T-helper 1 cell treated with Interleukin-12 subunit alpha and Interleukin-12 subunit beta and Interleukin-4 antibody, amounts not matched to agents 30 μg/mL and 1 μg/mL, for 36 hours (primary cell): ENCODE measurements around the gene DCAF10.
A peak's percentile ranks its signal among the peaks of the same experiment; 100 is the strongest.
"Not testable (repeated sequence)": the region's sequence is repeated elsewhere in the genome, so short reads cannot be mapped to it uniquely, and the experiment has no call there.

Experiments
- H3K27ac Mint-ChIP-seq: one replicate; pipeline ENCODE4 v1.8.0; 2021; ENCODE audit warnings: mild to moderate bottlenecking, mixed read lengths
- H3K27me3 Mint-ChIP-seq: one replicate; pipeline ENCODE4 v1.8.0; 2021; ENCODE audit warnings: low read depth, mixed read lengths
- H3K36me3 Mint-ChIP-seq: one replicate; pipeline ENCODE4 v1.8.0; 2021; ENCODE audit warnings: low read depth, mixed read lengths
- H3K4me1 Mint-ChIP-seq: one replicate; pipeline ENCODE4 v1.8.0; 2021; ENCODE audit warnings: low read depth, mixed read lengths
- H3K4me3 Mint-ChIP-seq: one replicate; pipeline ENCODE4 v1.8.0; 2021; ENCODE audit warnings: mild to moderate bottlenecking, moderate library complexity, mixed read lengths
- H3K9me3 Mint-ChIP-seq: one replicate; pipeline ENCODE4 v1.8.0; 2021; ENCODE audit warnings: mixed read lengths

DCAF10 gene, protein sequence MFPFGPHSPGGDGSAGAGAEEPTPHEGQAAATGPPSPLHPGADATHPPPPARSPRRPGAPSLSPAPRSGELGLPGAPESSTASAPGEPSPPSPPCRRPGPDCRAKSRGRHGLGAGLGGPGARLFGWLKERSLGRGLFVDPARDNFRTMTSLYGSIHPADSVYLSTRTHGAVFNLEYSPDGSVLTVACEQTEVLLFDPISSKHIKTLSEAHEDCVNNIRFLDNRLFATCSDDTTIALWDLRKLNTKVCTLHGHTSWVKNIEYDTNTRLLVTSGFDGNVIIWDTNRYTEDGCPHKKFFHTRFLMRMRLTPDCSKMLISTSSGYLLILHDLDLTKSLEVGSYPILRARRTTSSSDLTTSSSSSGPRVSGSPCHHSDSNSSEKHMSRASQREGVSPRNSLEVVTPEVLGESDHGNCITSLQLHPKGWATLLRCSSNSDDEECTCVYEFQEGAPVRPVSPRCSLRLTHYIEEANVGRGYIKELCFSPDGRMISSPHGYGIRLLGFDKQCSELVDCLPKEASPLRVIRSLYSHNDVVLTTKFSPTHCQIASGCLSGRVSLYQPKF

DNA sequence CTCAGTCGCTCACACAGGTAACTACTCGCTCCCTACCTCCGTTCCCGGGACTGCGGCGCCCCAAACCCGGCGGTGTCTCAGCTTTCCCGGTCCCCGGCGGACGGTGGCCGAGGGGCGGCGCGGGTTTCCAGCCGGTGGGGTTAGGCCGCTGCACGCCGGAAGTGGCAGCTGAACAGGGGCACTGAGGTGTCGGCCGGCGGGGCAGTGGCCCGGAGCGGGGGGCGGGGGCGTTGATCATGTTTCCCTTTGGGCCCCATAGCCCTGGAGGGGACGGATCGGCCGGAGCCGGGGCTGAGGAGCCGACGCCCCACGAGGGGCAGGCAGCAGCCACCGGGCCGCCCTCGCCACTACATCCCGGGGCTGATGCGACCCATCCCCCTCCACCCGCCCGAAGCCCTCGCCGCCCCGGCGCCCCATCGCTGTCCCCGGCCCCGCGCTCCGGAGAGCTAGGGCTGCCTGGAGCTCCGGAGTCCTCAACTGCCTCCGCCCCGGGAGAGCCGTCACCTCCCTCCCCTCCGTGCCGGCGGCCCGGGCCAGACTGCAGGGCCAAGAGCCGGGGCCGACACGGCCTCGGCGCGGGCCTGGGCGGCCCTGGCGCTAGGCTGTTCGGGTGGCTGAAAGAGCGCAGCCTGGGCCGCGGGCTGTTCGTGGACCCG, at the start of gene DCAF10:
Gene DCAF10 (plus strand): TSS at position 167 of the 656 bp plus-strand sequence. CDS start 70 bp downstream, at position 237.
- peaks cover 6% of the 10 kb centered on the region for H3K36me3 Mint-ChIP-seq
- peak within 1 kb of the TSS; percentile 89 for H3K4me3 Mint-ChIP-seq
- H3K27me3 Mint-ChIP-seq, result peaks cover 11% of the 10 kb centered on the region
- H3K27ac Mint-ChIP-seq, result peak within 1 kb of the TSS; percentile 80
- peaks cover 30% of the 10 kb centered on the region for H3K4me1 Mint-ChIP-seq
- no peaks in the 10 kb centered on the region for H3K9me3 Mint-ChIP-seq

DNA sequence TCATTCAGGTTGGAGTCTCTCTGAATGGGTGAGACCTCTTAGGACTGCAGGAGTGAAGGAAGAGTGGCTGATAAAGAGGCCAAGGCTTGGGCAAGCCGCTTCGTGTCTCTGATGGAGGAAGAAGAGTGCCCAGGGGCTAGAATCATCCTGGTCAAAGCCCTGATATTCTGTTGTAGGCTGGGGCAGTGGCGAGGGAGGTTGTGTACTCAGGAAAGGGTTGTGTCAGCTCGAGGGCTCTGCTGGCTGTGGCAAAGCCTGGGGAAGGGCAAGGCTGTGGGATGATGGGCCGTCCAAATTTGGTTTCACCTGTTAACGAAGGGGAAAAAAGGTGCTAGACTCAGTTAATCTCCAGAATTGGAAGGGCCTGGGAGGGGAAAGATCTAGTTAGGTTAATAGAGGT, 49.4 kb upstream of the DCAF10 start:
- Mint-ChIP-seq H3K36me3 (peaks cover 6% of the 10 kb centered on the region), H3K27me3 (no peaks in the 10 kb centered on the region), H3K27ac (no peak overlapping the region), H3K4me3 (no peak overlapping the region), H3K9me3 (peaks cover 5% of the 10 kb centered on the region), H3K4me1 (peaks cover 21% of the 10 kb centered on the region)

DNA sequence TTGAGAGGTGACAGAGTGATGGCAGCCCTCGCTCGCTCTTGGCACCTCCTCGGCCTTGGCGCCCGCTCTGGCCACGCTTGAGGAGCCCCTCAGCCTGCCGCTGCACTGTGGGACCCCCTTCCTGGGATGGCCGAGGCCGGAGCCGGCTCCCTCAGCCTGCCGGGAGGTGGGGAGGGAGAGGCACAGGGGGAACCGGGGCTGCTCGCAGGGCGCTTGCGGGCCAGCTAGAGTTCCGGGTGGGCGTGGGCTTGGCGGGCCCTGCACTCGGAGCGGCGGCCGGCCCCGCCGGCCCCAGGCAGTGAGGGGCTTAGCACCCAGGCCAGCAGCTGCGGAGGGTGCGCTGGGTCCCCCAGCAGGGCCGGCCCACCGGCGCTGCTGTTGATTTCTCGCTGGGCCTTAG, 48.9 kb upstream of the DCAF10 start:
- not testable (repeated sequence) for H3K27me3 Mint-ChIP-seq, H3K9me3 Mint-ChIP-seq, H3K4me3 Mint-ChIP-seq, H3K36me3 Mint-ChIP-seq, H3K27ac Mint-ChIP-seq
- peaks cover 21% of the 10 kb centered on the region for H3K4me1 Mint-ChIP-seq

DNA sequence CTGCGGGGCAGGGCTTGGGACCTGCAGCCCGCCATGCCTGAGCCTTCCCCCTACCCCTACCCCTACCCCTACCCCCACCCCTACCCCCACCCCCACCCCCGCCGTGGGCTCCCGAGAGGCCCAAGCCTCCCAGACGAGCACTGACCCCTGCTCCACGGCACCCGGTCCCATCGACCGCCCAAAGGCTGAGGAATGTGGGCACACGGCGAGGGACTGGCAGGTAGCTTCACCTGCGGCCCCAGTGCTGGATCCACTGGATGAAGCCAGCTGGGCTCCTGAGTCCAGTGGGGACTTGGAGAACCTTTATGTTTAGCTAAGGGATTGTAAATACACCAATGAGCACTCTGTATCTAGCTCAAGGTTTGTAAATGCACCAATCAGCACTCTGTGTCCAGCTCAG, 48.5 kb upstream of the DCAF10 start:
- H3K4me3 Mint-ChIP-seq, H3K36me3 Mint-ChIP-seq, H3K27me3 Mint-ChIP-seq, H3K9me3 Mint-ChIP-seq, H3K27ac Mint-ChIP-seq: not testable (repeated sequence)
- H3K4me1 Mint-ChIP-seq, result peaks cover 22% of the 10 kb centered on the region

DNA sequence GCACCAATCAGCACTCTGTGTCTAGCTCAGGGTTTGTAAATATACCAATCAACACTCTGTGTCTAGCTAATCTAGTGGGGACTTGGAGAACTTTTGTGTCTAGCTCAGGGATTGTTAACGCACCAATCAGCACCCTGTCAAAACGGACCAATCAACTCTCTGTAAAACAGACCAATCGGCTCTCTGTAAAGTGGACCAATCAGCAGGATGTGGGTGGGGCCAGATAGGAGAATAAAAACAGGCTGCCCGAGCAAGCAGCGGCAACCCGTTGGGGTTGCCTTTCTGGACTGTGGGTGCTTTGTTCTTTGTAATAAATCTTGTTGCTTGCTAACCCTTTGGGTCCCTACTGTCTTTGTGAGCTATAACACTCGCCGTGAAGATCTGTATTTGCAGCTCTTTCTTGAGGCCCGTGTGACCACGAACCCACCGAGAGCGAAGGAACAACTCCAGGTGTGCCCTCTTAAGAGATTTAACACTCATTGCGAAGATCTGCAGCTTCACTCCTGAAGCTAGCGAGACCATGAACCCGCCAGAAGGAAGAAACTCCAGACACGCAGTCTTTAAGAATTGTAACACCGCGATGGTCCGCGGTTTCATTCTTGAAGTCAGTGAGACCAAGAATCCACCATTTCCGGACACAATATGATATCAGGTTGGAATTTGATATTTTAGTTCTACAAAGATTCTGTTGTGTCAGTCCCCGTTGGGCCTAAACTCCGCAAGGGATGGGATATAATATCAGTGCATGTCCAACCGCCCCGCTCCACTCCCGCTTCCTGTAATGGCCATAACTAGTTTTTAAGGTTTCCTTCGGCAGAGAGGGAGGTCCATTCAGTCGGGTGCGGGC, 47.7 kb upstream of the DCAF10 start:
- peak overlapping the region; percentile 90 for H3K27ac Mint-ChIP-seq

DNA sequence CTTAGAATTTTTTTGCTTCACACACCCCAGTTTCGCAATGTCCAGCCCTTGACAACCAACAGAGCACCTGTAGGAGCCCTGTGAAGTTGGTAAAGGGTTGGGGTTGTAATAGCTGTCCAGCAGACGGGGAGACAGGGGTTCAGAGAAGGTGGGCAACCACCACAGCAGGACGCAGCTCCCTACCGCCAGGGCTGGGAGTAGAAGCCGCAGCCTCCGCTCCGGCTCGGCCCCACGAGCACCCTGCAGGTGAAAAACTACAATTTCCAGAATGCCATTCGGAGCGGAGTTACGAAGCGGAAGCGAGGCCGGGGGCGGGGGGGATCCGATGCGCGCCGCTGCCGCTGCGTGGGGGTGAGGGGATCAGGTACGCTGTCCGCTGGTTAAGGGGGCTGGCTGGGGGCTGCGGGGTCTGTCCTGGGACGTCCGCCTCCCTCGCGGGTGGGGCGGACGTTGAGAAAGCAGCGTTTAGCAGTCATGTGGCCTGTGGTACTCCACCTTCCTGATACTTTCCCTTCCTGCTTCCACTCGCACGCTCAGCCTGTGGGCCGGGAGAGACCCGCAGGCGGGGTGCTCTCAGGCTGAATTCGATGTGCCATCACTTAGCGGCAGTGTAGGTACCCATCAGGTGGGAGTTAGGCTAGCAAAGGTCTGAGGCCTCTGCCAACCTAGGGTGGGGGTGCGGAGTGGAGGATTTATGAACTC, 47.0 kb upstream of the DCAF10 start, which contains the start of gene TRMT10B:
Gene TRMT10B (plus strand): TSS at position 317 of the 702 bp plus-strand sequence. CDS start 8,127 bp downstream, outside the sequence.
- Mint-ChIP-seq H3K27me3 (no peaks in the 10 kb centered on the region), H3K36me3 (peaks cover 8% of the 10 kb centered on the region), H3K27ac (peak within 1 kb of the TSS; percentile 90), H3K9me3 (peaks cover 5% of the 10 kb centered on the region), H3K4me1 (peaks cover 23% of the 10 kb centered on the region), H3K4me3 (peak within 1 kb of the TSS; percentile 98)

More for the DNA sequence above, 47.7 kb upstream of the DCAF10 start:
- Mint-ChIP-seq H3K4me1 (peaks cover 23% of the 10 kb centered on the region), H3K27me3 (no peaks in the 10 kb centered on the region), H3K36me3 (peaks cover 8% of the 10 kb centered on the region), H3K9me3 (peaks cover 5% of the 10 kb centered on the region), H3K4me3 (peak overlapping the region; percentile 98)

DNA sequence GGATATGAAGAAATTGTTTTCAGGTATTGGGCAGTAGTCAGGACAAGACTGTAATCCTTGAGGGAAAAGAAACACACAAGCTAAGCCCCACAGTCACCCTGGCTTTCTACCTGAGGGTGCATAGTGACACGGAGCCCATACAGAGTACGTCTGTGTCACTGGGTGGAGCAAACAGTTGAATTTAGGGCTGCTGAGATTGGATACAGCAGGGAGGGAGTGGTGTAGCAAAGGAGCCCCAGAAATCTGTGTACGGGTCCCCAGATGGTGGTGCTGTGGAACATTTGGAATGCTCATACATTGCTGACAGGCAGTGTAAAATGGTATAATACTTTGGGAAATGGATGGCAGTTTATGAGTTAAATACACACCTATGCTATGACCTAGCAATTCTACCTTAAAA, 41.9 kb upstream of the DCAF10 start:
- H3K27ac Mint-ChIP-seq, result no peak overlapping the region
- H3K27me3 Mint-ChIP-seq, result no peaks in the 10 kb centered on the region
- no peak overlapping the region for H3K4me3 Mint-ChIP-seq
- H3K4me1 Mint-ChIP-seq, result peaks cover 18% of the 10 kb centered on the region
- H3K36me3 Mint-ChIP-seq, result peaks cover 16% of the 10 kb centered on the region
- no peaks in the 10 kb centered on the region for H3K9me3 Mint-ChIP-seq

DNA sequence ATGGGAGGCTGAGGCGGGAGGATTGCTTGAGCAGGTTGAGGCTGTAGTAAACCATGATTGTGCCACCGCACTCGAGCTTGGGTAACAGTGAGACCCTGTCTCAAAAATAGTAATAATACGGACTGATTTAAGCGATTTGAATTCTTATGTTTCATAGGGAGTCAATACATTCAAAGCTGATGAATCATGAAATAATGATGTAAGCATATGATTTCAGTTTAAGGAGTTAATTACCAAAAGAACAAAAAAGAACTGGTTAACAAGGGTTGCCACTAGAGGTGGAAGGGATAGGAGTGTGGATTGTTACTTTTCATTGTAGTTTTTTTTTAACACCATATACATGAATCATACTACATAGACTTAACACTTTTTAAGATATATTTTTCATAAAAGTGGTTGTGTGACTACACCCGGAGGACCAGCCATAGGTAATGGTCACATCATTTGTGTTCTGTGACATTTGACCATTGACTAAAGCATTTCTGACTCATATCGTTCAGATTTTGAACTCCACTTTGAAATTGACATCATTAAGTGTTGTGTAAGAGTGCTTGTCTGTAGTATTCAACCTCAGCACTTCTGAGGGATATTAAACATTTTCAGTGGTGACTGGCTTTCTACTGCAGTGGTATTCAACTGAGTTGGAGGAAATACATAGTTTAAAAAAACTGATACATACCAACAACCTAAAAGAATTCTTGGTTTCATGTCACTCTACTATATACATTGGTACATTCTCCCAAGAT, 40.0 kb upstream of the DCAF10 start:
- H3K27me3 Mint-ChIP-seq, result no peaks in the 10 kb centered on the region
- peaks cover 27% of the 10 kb centered on the region for H3K36me3 Mint-ChIP-seq
- H3K27ac Mint-ChIP-seq, result no peak overlapping the region
- peaks cover 6% of the 10 kb centered on the region for H3K4me1 Mint-ChIP-seq
- H3K4me3 Mint-ChIP-seq, result no peak overlapping the region
- H3K9me3 Mint-ChIP-seq, result no peaks in the 10 kb centered on the region

DNA sequence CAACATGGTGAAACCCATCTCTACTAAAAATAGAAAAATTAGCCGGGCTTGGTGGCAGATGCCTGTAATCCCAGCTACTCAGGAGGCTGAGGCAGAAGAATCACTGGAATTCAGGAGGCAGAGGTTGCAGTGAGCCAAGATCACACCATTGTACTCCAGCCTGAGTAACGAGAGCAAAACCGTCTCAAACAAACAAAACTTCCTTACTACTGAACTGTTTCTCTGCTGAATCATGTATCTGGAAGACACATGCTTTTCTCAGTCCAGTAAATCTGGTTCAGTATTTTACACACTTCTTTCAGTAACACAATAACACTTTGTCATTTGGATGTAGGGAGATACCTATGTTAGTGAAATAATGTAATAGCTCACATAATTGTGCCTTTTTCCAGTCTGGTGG, 39.1 kb upstream of the DCAF10 start:
- H3K36me3 Mint-ChIP-seq, result peaks cover 30% of the 10 kb centered on the region
- no peak overlapping the region for H3K4me3 Mint-ChIP-seq
- peaks cover 2% of the 10 kb centered on the region for H3K4me1 Mint-ChIP-seq
- no peaks in the 10 kb centered on the region for H3K27me3 Mint-ChIP-seq
- no peaks in the 10 kb centered on the region for H3K9me3 Mint-ChIP-seq
- H3K27ac Mint-ChIP-seq, result no peak overlapping the region

DNA sequence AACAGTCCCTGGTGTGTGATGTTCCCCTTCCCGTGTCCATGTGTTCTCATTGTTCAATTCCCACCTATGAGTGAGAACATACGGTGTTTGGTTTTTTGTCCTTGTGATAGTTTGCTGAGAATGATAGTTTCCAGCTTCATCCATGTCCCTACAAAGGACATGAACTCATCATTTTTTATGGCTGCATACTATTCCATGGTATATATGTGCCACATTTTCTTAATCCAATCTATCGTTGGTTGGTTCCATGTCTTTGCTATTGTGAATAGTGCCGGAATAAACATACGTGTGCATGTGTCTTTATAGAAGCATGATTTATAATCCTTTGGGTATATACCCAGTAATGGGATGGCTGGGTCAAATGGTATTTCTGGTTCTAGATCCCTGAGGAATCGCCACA, 35.3 kb upstream of the DCAF10 start:
- not testable (repeated sequence) for H3K27ac Mint-ChIP-seq, H3K27me3 Mint-ChIP-seq, H3K4me1 Mint-ChIP-seq, H3K4me3 Mint-ChIP-seq, H3K9me3 Mint-ChIP-seq
- peaks cover 32% of the 10 kb centered on the region for H3K36me3 Mint-ChIP-seq

DNA sequence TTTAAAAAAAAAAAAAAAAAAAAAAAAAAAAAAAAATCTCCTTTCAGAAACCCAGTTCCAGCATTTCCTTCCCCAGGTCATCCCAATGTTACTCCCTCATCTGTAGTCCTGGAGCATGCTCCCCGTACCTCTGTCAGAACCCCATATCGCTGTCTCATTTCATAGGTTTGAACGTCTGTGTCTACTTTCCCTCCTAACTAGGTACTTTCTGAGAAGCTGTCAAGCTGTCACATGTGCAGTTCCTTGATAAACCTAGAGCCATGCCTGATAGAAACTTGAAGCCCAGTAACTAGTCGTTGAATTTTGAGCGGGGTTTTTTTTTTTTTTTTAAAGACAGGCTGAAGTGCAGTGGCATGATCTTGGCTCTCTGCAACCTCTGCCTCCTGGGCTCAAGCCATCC, 31.3 kb upstream of the DCAF10 start:
- no peak overlapping the region for H3K27ac Mint-ChIP-seq
- no peaks in the 10 kb centered on the region for H3K9me3 Mint-ChIP-seq
- H3K4me1 Mint-ChIP-seq, result peaks cover 2% of the 10 kb centered on the region
- no peaks in the 10 kb centered on the region for H3K27me3 Mint-ChIP-seq
- no peak overlapping the region for H3K4me3 Mint-ChIP-seq
- H3K36me3 Mint-ChIP-seq, result peaks cover 26% of the 10 kb centered on the region

DNA sequence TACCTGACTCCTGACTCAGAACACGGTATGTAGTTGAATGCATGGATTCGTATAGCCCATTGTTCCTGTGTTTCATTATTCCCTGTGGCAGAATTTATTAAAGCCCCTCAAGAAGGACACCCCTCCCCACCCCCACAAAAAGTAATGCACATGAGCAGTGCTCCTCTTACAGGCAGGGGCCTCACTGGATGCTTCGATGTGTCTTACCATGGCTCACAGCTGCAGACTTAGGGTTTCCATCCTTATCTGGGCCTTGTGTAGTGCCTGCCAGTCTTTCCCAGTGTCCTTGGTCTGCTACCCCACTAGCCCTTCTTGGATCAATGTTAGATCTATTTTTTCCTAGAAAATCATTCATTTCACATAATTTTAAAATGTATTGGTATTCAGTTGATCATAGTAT, 30.6 kb upstream of the DCAF10 start:
- H3K4me3 Mint-ChIP-seq, result no peak overlapping the region
- no peaks in the 10 kb centered on the region for H3K27me3 Mint-ChIP-seq
- H3K27ac Mint-ChIP-seq, result no peak overlapping the region
- no peaks in the 10 kb centered on the region for H3K9me3 Mint-ChIP-seq
- H3K36me3 Mint-ChIP-seq, result peaks cover 21% of the 10 kb centered on the region
- peaks cover 2% of the 10 kb centered on the region for H3K4me1 Mint-ChIP-seq

DNA sequence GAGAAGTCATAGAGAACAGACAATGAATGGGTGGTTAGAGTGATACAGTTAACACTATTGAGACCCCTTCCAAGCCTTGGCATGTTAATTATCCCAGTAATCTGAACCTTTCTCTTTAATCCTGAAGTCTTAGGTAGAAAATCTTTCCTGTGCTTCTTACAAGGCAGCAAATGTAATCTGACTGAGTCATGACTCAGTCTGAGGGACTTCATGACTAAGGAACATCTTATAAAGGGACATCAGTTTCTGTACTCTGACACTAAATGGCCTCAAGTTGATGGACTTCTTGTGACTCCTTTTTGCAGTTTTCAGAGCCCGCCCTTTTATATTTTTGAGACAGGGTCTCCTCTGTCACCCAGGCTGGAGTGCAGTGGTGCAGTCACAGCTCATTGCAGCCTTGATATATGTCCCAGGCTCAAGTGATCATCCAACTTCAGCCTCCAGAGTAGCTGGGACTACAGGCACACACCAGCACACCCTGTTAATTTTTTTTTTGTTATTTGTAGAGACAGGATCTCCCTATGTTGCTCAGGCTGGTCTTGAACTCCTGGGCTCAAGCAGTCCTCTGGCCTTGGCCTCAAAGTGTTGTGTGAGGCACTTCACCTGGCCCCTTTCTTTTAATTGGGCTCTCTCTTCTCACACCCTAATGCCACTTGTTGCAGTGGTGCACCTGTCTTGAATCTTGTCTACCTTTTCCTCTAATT, 25.2 kb upstream of the DCAF10 start:
- no peak overlapping the region for H3K4me3 Mint-ChIP-seq
- no peaks in the 10 kb centered on the region for H3K9me3 Mint-ChIP-seq
- no peaks in the 10 kb centered on the region for H3K27me3 Mint-ChIP-seq
- H3K4me1 Mint-ChIP-seq, result peaks cover 6% of the 10 kb centered on the region
- peaks cover 34% of the 10 kb centered on the region for H3K36me3 Mint-ChIP-seq
- no peak overlapping the region for H3K27ac Mint-ChIP-seq
